Ovary (tissue), 3 donors: Measurements from ENCODE around the gene PRKG1.

Experiments used
- EP300 ChIP-seq: sonication (generic); formaldehyde crosslinking; IDR thresholded peaks from one replicate; pipeline ENCODE4 v1.6.1; 2017; ENCODE audit warnings: antibody characterized with exemption
- TF ChIP-seq, protein P1 (sequence below), 3 donors: fragments of 450-650 bp in 2 of 3; fragments of 200-600 bp in 1 of 3; IDR thresholded peaks; one replicate each; pipeline versions ENCODE4 v1.5.1 to v1.8.0; 2016 to 2022; ENCODE audit warnings: antibody characterized with exemption in 3 of 3, mild to moderate bottlenecking in 1 of 3
- donor health status: DM: no; HTN: no; CAD: no.

DNA sequence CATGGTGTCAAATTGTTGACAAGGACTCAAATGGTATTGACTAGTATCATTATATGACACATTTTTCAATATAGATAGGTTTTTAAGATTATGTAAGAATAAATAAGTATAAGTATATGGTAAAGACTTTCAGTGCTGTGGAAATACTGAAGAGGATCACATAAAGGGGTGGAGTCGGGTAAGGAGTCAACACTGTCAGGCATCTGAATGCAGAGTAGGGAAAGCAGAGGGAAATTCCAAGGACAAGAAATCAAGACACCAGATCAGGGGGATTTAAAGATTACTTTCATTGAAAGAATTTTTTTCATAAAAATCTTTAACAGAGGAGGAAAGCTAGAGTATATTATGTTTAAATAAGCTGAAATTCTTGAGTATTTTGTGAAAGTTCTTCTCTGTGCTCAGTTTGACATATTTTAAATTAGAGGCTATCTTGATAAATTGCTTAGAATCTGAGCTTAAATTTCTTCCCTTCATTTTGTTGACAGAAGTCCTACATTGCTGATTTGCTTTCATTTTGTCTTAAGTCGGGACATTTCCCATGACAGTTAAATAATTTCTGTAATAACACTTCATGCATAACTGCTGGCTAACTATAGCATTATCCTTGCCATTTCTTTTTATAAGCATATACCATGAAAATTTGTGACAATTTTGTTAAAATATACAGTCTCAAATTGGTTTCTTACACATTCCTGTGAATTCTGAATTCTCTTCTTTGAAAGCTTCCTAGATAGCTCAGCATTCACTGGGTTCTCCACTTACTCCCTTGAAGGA lies 244.3 kb downstream of the PRKG1 start:
- TF ChIP-seq, protein P1, sequence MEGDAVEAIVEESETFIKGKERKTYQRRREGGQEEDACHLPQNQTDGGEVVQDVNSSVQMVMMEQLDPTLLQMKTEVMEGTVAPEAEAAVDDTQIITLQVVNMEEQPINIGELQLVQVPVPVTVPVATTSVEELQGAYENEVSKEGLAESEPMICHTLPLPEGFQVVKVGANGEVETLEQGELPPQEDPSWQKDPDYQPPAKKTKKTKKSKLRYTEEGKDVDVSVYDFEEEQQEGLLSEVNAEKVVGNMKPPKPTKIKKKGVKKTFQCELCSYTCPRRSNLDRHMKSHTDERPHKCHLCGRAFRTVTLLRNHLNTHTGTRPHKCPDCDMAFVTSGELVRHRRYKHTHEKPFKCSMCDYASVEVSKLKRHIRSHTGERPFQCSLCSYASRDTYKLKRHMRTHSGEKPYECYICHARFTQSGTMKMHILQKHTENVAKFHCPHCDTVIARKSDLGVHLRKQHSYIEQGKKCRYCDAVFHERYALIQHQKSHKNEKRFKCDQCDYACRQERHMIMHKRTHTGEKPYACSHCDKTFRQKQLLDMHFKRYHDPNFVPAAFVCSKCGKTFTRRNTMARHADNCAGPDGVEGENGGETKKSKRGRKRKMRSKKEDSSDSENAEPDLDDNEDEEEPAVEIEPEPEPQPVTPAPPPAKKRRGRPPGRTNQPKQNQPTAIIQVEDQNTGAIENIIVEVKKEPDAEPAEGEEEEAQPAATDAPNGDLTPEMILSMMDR (IDR thresholded peaks at IDR 0.05): no peak
- no peak for TF ChIP-seq EP300
